ENCODE results near the gene RIPOR2.

The RIPOR2 gene

GRCh38 chr6:24888715-24889370, 46.9 kb downstream of the RIPOR2 start:
- 0 out of 2 replicates have a peak, but pooled peaks have one; percentile 7 for TF ChIP-seq CTCF (conservative IDR thresholded peaks at IDR 0.05)
- no peak overlapping the region for H3K27ac ChIP-seq

DNA sequence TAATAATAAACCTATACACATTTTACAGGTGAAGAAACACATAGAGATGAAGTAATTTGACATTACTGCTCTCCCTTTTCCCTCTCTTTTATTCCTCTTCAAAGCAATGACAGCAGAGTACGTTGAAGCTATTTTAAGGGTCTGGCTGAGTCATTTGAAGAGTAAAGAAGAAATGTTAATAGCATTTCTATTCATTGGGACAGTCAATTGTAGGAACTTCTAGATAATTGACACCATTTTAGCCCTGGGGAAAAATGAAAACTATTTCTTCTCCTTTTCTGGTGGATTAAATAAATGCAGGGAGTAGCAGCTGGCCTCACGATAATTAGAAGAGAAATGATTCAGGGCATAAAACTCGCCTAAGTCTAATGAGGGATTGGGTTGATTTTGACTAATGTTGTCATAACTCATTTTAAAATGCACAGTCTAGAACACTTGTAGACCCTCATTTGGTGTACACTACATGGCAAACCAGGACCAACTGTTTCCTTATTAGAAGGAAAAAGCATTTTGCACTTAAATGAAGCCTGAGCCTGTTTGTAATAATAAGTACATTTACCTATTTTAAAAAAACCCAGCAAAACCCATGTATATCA, 48.1 kb downstream of the RIPOR2 start:
- no peak for TF ChIP-seq CTCF (conservative IDR thresholded peaks at IDR 0.05)
- H3K27ac ChIP-seq = no peak overlapping the region

GRCh38 chr6:24883618-24884017, 52.1 kb downstream of the RIPOR2 start:
- no peak for TF ChIP-seq CTCF (conservative IDR thresholded peaks at IDR 0.05)
- H3K27ac ChIP-seq = no peak overlapping the region

DNA sequence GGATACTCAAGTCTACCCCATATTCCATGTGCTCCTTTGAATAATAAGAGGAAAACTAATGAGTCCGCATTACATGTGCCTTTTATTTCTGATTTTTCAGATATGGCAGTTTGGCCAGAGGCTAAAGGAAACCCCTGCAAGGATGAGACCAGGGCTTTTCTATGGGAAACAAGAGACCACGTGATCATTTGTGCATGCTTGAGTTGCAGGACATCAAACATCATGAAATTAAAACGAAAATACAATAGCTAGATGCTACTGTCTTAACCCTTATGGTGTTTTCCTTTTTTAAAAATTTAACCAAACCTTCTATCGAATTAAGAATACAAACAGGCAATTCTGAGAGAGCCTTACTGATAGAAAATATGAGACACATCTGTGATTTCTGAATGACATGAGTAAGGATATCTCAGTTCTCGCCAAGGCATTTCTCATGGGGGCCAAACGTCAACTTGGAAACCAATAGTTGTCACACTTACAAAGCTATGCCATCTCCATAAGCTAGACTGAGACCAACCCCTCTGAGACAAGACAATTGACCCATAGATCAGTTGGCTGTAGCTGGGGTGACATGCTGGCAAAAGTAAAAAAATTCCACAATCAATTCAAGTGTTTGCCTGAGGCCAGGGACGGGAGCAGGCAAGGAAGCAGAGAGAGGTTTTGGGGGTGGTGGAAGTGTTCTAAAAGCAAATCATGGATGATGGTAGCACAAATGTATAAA, 52.8 kb downstream of the RIPOR2 start:
- TF ChIP-seq CTCF (conservative IDR thresholded peaks at IDR 0.05) = no peak
- H3K27ac ChIP-seq = no peak overlapping the region

GRCh38 chr6:24882295-24882694, 53.5 kb downstream of the RIPOR2 start:
- TF ChIP-seq CTCF (conservative IDR thresholded peaks at IDR 0.05) = 0 out of 2 replicates have a peak, but pooled peaks have one; percentile 6

DNA sequence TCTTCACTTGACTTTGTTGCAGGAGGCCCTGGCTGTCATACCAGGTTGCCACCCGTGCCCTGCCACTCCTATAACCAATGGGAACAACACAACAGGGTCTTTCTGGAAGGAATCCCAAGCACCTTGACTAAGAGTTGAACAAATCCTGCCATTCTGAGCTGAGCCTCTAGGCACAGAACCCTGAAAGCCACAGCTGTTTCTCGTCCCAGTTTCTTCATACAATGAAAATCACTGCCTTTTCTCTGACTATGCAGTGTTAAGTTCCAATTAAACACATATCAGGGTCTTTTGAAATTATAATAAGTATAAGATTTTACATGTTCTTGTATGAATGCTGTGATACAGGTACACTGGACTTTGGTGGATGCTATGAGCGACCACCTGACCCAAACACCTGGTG, 54.4 kb downstream of the RIPOR2 start:
- TF ChIP-seq CTCF (conservative IDR thresholded peaks at IDR 0.05) = no peak
- H3K27ac ChIP-seq = no peak overlapping the region

More at GRCh38 chr6:24882295-24882694, 53.5 kb downstream of the RIPOR2 start:
- no peak overlapping the region for H3K27ac ChIP-seq

DNA sequence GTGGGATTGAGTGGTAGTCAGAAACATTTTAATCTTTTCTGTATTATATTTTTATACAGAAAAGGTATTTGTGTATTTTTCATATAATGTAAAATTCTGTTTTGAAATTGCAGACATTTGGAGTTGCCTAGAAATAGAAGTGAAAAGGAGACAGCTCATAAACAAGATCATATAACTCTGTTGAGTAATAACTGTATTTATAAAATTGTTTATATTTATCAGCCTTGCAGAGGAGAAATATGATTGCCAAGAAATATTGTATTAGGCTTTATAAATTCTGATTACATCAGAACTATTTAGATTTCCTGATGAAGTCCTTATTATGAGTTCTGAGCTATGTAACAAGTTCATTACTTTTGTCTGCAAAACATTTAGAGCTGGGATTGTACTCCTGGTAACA, 55.3 kb downstream of the RIPOR2 start:
- no peak overlapping the region for H3K27ac ChIP-seq
- TF ChIP-seq CTCF (conservative IDR thresholded peaks at IDR 0.05) = no peak

Data from VCaP (cell line).